Measurements from ENCODE around the gene CSRP2. TPM values are rescaled to one million over a fixed set of nuclear protein-coding genes. Genes with fewer than 3 reads are reported as not detected.

Gene CSRP2
- total RNA-seq, 1 donor from 2014 or later, result 28.5 TPM

DNA sequence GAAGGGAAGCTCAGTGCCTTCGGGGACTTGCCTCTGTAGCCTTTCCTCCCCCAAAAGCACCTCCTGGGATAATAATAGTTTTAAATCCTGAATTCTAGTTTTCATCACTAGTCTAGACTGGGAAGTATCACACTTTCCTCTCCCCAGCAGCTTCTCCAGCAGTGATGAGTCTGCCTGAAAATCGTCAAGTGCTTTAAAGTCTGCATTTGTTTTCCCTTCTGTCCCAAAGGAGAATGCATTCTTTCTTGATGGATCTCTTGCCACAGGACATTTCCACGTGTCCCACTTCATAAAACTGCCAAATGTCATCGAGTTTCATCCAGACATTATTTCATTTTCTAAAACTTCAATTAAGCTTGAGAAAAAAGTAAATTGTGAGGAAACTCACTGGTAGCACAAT, 15.0 kb downstream of the CSRP2 start:
- Histone ChIP-seq H3K27ac (no peak overlapping the region), H3K4me1 (no peaks in the 10 kb centered on the region), H3K27me3 (no peaks in the 10 kb centered on the region), H3K36me3 (peaks cover 5% of the 10 kb centered on the region), H3K9me3 (no peaks in the 10 kb centered on the region), H3K4me3 (no peak overlapping the region)
- TF ChIP-seq, protein P1, sequence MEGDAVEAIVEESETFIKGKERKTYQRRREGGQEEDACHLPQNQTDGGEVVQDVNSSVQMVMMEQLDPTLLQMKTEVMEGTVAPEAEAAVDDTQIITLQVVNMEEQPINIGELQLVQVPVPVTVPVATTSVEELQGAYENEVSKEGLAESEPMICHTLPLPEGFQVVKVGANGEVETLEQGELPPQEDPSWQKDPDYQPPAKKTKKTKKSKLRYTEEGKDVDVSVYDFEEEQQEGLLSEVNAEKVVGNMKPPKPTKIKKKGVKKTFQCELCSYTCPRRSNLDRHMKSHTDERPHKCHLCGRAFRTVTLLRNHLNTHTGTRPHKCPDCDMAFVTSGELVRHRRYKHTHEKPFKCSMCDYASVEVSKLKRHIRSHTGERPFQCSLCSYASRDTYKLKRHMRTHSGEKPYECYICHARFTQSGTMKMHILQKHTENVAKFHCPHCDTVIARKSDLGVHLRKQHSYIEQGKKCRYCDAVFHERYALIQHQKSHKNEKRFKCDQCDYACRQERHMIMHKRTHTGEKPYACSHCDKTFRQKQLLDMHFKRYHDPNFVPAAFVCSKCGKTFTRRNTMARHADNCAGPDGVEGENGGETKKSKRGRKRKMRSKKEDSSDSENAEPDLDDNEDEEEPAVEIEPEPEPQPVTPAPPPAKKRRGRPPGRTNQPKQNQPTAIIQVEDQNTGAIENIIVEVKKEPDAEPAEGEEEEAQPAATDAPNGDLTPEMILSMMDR (IDR thresholded peaks at IDR 0.05), result no peak
- intact Hi-C loops (cut with DNase I), result no loop called here
- DNase-seq (no peak), ATAC-seq (no peak)

- no peaks in the 10 kb centered on the region for H3K27me3 ChIP-seq
- TF ChIP-seq, protein P1 (IDR thresholded peaks at IDR 0.05), result no peak
- H3K9me3 ChIP-seq, result no peaks in the 10 kb centered on the region
- no peak for ATAC-seq
- no peak for DNase-seq
- H3K36me3 ChIP-seq, result peaks cover 6% of the 10 kb centered on the region
- no peaks in the 10 kb centered on the region for H3K4me1 ChIP-seq
- H3K4me3 ChIP-seq, result no peak overlapping the region
- H3K27ac ChIP-seq, result no peak overlapping the region
- intact Hi-C loops (cut with DNase I), result no loop called here
Measured at GRCh38 chr12:76863005-76863670, 15.7 kb downstream of the CSRP2 start.

GRCh38 chr12:76860256-76860655, 18.6 kb downstream of the CSRP2 start:
- Histone ChIP-seq H3K4me3 (no peak overlapping the region), H3K36me3 (peaks cover 6% of the 10 kb centered on the region), H3K27ac (no peak overlapping the region), H3K27me3 (no peaks in the 10 kb centered on the region), H3K4me1 (no peaks in the 10 kb centered on the region), H3K9me3 (no peaks in the 10 kb centered on the region)
- no peak for ATAC-seq
- intact Hi-C loops (cut with DNase I), result no loop called here
- DNase-seq, result no peak
- TF ChIP-seq, protein P1 (IDR thresholded peaks at IDR 0.05), result no peak

- no peaks in the 10 kb centered on the region for H3K27me3 ChIP-seq
- no peak for ATAC-seq
- peaks cover 6% of the 10 kb centered on the region for H3K36me3 ChIP-seq
- H3K9me3 ChIP-seq, result no peaks in the 10 kb centered on the region
- H3K4me3 ChIP-seq, result no peak overlapping the region
- TF ChIP-seq, protein P1 (IDR thresholded peaks at IDR 0.05), result no peak
- no peaks in the 10 kb centered on the region for H3K4me1 ChIP-seq
- intact Hi-C loops (cut with DNase I), result no loop called here
- no peak for DNase-seq
- H3K27ac ChIP-seq, result no peak overlapping the region
Measured at GRCh38 chr12:76859611-76860010, 19.2 kb downstream of the CSRP2 start.

DNA sequence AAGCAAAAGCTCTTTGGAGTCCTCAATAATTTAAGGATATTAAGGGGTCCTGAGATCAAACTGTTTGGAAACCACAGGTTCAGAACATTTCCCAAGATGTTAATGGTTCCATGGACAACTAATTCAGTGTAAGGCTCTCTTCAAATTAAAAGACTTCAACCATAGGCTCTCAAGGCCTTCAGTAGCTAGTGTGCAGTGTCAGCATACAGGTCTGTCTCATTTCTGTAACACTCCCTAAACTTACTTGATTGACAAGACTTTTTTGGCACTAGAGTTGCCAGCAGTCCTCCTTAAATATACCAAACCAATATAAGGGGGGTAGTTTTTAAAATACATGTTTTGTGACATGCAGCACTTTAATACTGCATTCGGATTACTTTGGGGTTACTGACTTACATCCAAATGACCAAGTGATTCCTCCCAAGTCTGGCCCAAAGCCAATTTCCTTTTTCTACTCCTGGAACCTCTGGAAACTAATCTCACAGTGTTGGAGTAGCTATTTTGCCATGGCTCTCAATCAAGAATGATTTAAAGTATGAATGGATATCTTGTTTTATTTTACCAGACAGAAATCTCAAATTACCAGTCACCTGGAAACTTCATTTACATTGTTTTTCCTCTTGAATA, 22.7 kb downstream of the CSRP2 start:
- ATAC-seq (no peak), DNase-seq (no peak)
- no peaks in the 10 kb centered on the region for H3K9me3 ChIP-seq
- peaks cover 22% of the 10 kb centered on the region for H3K36me3 ChIP-seq
- intact Hi-C loops (cut with DNase I), result no loop called here
- H3K27ac ChIP-seq, result no peak overlapping the region
- no peak overlapping the region for H3K4me3 ChIP-seq
- TF ChIP-seq, protein P1 (IDR thresholded peaks at IDR 0.05), result no peak
- no peaks in the 10 kb centered on the region for H3K4me1 ChIP-seq
- H3K27me3 ChIP-seq, result no peaks in the 10 kb centered on the region
